Caki2 (cell line): Measurements from ENCODE around the gene HBS1L. TPM values are rescaled to one million over a fixed set of nuclear protein-coding genes. Genes with fewer than 3 reads are reported as not detected.

Experiments
- DNase-seq: peaks from one replicate; pipeline ENCODE4 v3.0.0-alpha.2; 2015; ENCODE audit warnings: low read depth
- in situ Hi-C: cut with HindIII; loops from 2 replicates; pipeline ENCODE4 v1.10.0; 2016; ENCODE audit warnings: low sequenced_read_pairs, low pct_unique_long_range_greater_than_20kb, mixed read lengths
- total RNA-seq: library from RNA; depleted of rRNA; stranded (reverse); fragments of >200 nt; shearing (Covaris generic); gene quantifications from 2 replicates; pipeline ENCODE4 v1.2.3, GENCODE V29; 2014; ENCODE audit warnings: low replicate concordance; rRNA removed

The HBS1L gene
- 46.4 and 70.0 TPM in 2 replicates for total RNA-seq

DNA sequence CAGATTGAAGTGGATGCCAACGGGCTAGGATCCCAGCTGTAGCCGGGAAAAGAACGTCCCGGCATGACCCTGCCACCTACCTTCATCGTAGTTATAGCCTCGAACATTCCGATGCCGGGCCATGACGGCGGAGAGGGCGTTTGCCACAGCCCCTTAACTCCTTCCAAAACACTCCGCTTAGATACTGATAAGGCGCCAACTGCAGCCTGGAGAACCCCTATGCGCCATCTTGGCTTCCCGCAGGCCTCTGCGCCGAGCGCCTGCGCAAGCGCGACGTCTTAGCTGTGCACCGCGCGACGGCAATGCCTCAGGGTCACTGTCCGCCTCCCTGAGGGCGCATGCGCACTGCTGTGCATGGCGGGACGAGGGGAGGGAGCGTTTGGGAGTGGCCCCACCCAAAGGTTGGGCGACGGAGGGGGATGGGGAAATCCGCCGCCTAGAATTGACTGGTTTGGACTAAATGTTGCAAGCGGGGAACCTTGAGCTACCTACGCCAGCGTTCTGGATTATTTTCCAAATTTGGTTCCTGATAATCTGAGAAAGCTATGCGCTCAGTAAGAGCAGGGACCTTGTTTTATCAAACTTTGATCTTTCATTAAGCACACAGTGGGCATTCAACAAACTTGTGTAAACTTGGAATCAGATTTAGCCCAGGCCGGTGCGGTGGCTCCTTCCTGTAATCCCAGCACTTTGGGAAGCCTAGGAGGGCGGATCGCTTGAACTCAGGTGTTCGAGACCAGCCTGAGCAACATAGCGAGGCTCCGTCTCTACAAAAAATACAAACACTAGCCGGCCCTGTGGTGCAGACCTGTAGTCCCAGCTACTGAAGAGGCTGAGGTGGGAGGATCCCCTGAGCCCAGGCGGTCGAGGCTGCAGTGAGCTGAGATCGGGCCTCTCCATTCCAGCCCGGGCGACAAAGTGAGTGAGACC lies at the start of gene HBS1L:
Gene HBS1L, minus strand, starts transcription at position 254 of the 930 bp plus-strand sequence. Its CDS starts 131 bp downstream, at position 123.
- peak; percentile 95 for DNase-seq
- in situ Hi-C loops = no loop called here

DNA sequence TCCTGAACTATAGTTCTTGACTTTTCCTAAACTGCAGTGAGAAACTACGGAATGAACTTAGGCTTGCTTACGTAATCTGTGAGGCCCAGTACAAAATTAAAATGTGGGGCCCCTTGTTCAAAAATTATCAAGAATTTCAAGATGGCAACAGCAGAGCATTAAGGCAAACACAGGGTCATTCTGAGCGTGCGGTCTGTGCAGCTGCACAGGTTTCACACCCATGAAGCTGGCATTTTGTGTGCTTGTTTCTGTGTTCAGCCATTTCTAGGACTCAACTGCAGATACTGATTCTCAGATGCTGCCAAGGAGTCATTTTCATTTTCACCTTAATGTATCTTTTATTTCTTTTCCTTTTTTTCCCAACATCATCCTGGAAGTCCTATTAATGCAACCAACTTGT lies 49.6 kb upstream of the HBS1L start:
- in situ Hi-C loops = no loop called here
- DNase-seq = no peak

DNA sequence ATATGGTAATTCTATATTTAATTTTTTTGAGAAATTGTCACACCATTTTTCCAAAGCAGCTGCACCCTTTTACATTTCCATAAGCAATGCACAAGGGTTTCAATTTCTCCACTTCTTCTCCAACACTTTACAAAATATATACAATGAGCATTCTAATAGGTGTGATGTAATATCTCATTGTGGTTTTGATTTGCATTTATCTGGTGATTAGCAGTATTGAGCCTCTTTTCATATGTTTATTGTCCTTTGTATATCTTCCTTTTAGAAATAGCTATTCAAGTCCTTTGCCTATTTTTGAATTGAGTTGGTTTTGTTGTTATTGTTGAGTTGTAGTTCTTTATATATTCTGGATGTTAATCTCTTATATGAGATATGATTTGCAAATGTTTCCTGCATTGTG lies 47.6 kb upstream of the HBS1L start:
- DNase-seq = no peak
- in situ Hi-C loops = no loop called here

GRCh38 chr6:135097172-135097571 lies 42.5 kb upstream of the HBS1L start:
- DNase-seq = no peak

DNA sequence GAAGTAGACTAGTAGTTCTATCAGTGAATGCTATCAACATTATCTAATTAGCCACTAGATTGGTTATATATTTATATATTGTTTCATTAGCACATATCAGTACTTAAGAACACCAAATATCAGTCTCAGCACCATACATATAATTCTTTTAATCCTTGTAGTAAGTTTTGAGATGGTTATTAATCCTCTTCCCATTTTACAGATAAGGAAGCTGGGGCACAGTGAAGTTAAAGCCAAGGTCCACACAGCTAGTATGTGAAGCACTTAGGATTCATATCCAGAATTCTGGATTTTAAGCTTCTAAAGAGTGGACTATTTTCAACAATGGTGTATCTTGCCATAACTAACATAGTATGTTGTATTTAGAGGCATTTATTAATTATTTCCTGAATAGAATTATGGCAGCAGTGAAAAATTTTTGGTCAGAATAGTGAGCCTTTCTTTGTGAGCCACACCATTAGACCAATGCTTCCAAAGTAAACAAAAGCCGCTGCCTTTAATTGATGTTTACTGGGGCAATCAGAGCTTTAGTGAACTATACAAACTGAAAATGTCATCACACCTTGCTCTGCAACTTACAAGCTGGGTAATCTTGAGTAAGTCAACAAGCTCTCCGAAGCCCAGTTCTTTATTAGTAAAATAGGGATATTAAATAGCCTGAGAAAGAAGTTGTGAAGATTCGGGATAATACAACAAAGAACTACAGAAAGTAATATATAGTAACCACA lies 41.9 kb upstream of the HBS1L start:
- DNase-seq = no peak
- in situ Hi-C loops = no loop called here

More at GRCh38 chr6:135097172-135097571, 42.5 kb upstream of the HBS1L start:
- in situ Hi-C loops = no loop called here

GRCh38 chr6:135095716-135096115 lies 41.1 kb upstream of the HBS1L start:
- in situ Hi-C loops = no loop called here
- DNase-seq = no peak

GRCh38 chr6:135094403-135094821 lies 39.8 kb upstream of the HBS1L start:
- in situ Hi-C loops = no loop called here
- DNase-seq = no peak

DNA sequence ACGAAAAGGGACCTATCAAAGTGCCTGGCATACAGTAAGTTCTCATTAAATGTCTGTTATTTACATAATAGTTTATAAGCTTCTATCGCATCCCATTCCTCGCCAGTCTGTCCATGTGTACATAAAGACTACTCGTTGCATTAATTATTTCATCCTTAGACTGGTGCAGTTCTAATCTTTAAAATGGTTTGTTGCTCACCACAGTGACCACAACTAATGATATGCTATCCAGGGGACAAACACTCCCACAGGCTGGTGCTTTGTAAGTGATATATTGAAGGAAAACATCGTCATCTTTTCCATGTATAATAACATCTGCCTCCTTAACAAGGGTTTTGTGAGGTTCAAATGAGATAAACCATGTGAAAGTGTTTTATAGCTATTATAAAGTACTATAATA lies 39.0 kb upstream of the HBS1L start:
- DNase-seq = no peak
- in situ Hi-C loops = no loop called here

DNA sequence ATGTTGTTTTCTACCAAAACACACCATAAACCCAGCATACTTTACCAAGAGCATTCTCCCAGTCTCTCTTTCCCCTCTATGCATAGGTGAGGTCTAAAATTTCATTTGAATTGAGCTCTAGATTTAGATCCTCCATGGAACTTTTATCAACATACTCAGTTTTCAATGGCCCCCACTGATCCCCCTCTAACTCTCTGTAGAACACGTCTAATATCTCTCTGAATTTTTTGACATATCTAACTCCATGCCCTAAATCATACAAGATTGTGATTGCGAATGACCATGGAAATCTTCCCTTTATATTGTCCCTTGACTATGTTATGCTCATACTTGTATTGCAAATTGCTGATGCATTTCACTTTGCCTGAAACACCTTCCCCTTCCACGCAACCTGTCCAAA lies 38.1 kb upstream of the HBS1L start:
- no peak for DNase-seq
- in situ Hi-C loops = no loop called here

DNA sequence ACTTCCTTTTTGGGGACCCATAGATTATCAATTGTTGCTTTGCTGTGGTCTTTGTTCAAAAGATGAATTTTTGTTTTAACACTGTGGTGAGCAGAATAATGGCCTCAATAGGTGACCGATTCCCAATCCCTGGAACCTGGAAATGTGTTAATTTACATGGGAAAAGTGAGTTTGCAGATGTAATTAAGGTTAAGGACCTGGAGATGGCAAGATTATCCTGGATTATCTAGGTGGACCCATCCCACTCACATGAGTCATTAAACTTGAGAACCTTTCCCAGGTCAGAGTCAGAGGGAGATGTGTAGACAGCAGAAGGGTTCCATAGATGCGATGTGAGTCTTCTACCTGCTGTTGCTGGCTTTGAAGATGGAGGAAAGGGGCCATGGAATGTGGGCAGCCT lies 36.2 kb upstream of the HBS1L start:
- in situ Hi-C loops = no loop called here
- DNase-seq = no peak

GRCh38 chr6:135089901-135090300 lies 35.3 kb upstream of the HBS1L start:
- in situ Hi-C loops = no loop called here
- DNase-seq = no peak

DNA sequence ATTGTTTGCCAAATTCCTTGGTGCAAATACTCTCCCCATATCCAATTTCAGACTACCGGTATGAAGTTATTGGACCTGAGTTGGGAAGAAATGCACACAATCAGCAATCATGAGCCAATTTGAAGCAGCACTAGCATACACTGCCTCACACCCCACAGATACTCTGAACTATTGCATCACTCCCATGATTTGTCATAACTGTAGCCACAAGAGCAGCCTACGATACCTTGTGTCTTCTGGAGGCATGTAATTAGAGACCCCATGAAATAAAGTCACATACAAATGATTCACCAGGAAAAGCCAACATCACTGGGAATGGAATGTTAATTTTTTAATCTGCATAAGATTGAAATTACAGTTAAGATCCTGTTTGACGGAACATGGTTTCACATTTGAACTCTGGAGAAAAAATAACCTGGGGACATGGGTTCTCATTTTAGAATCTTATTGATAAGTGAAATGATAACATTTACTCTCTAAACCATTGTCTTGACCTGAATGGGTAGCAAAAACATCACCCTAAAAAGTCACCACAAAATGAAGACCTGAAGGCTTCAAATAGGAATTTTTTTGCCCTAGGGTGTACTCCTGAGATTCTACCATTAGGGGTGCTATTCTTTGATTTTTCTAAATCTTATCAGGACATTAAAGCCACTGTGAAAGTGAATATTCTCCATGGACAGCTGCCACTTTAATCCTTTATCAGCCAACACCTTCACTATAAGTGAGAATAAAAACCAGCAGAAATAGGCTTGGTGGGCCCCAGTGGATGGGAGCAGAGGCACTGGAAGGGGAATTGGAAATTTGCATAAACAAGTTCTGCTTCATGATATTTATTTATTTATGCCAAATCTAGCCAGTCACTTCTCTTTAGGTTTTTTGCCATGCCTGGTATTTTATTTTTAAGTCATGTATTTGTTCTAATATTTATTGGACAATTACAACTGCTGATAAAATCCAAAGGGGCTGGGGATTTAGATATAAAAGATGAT lies 34.5 kb upstream of the HBS1L start:
- peak; percentile 2 for DNase-seq
- in situ Hi-C loops = no loop called here

GRCh38 chr6:135088281-135088680 lies 33.7 kb upstream of the HBS1L start:
- in situ Hi-C loops = no loop called here
- no peak for DNase-seq

- in situ Hi-C loops = no loop called here
- no peak for DNase-seq
Measured at GRCh38 chr6:135087803-135088202, 33.2 kb upstream of the HBS1L start.

- in situ Hi-C loops = no loop called here
Measured at GRCh38 chr6:135087403-135087802, 32.8 kb upstream of the HBS1L start.

GRCh38 chr6:135086414-135086764 lies 31.8 kb upstream of the HBS1L start:
- DNase-seq = no peak
- in situ Hi-C loops = no loop called here

More at GRCh38 chr6:135087403-135087802, 32.8 kb upstream of the HBS1L start:
- DNase-seq = no peak

DNA sequence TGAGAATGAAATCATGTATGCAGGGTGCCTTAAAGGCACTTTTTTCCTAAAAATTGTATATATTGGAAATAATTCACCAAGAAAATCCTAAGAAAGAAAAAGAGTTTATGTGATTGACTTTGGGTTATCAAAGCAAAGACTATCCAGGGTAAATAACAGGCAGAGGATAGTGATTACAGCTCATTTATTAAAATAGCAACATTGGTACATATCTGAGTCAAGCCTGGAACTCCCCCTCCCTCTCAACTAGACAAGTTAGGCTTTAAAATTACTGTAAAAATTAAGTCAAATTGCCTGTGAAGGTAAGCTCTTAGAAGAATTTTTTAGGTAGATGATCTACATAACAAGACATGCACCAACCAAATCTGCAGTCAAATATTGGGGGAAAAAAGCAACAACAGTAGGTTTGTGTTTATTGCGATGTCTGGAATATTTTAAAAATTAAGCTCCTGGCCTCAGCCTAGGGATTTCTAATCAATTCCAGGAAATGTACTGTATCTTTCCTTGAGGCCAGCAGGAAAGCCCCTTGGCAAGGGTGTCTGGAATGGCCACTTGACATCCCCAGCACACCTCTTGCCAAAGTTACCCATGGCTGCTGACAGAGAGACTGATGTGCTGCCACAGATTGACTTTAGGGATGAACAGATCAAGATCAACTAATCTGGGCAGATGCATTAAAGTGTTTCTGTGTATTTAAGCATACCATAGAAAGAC lies 31.2 kb upstream of the HBS1L start:
- no peak for DNase-seq
- in situ Hi-C loops = no loop called here

DNA sequence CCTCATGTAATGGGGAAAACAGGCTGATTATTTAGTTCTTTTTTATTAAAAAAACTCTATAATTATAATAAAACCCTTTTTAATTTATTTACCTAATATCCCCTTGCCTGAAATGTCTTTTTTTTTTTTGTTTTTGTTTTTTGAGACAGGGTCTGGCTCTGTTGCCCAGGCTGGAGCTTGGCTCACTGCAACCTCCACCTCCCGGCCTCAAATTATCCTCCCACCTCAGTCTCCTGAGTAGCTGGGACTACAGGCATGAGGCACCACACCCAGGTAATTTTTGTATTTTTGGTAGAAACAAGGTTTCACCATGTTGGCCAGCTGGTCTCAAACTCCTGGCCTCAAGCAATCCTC lies 30.3 kb upstream of the HBS1L start:
- in situ Hi-C loops = no loop called here
- DNase-seq = no peak
